CD4-positive, alpha-beta memory T cell (primary cell): ENCODE results near the gene ACVR1. TPM values are rescaled to one million over a fixed set of nuclear protein-coding genes. Genes with fewer than 3 reads are reported as not detected.

ENCODE experiments used
- CTCF ChIA-PET: fragments of 350-600 bp; sonication (Branson Sonifier 250); formaldehyde crosslinking; loops from one replicate; lab custom pipeline; 2021; ENCODE audit warnings: inconsistent platforms; ENCODE audit not compliant: partially characterized antibody; lab: Charles Lee
- POLR2A ChIA-PET: fragments of 350-600 bp; sonication (Branson Sonifier 250); formaldehyde crosslinking; loops from one replicate; lab custom pipeline; 2021; ENCODE audit not compliant: partially characterized antibody; lab: Charles Lee
- DNase-seq, 5 donors: peaks; one replicate each; pipeline versions ENCODE4 v3.0.0 to v3.0.0-alpha.2; 2020 to 2022; ENCODE audit warnings: mixed read lengths in 1 of 5
- H3K27ac ChIP-seq: one replicate; pipeline ENCODE4 v1.7.0; 2013; ENCODE audit warnings: low read depth, low read length
- H3K27me3 ChIP-seq: 2 replicates; pipeline ENCODE4 v1.7.0; 2013; ENCODE audit warnings: mild to moderate bottlenecking, low read length, moderate library complexity; ENCODE audit not compliant: insufficient read depth
- H3K36me3 ChIP-seq: 2 replicates; pipeline ENCODE4 v1.7.0; 2013; ENCODE audit warnings: mild to moderate bottlenecking, low read length, moderate library complexity; ENCODE audit not compliant: insufficient read depth
- H3K4me1 ChIP-seq: 2 replicates; pipeline ENCODE4 v1.7.0; 2013; ENCODE audit warnings: mild to moderate bottlenecking, low read length, moderate library complexity; ENCODE audit not compliant: insufficient read depth
- H3K4me3 ChIP-seq, 2 donors: one replicate each; pipeline ENCODE4 v1.7.0; 2013; ENCODE audit warnings: low read length in 2 of 2, mild to moderate bottlenecking in 1 of 2
- H3K9me3 ChIP-seq, 2 donors: one replicate each; pipeline ENCODE4 v1.7.0; 2013; ENCODE audit warnings: low read length in 2 of 2, control low read depth in 1 of 2; ENCODE audit not compliant: control insufficient read depth in 1 of 2
- H3K27ac Mint-ChIP-seq, 7 donors: one replicate each; pipeline ENCODE4 v1.8.0; 2020 to 2021; ENCODE audit warnings: mixed read lengths in 7 of 7, mild to moderate bottlenecking in 6 of 7, inconsistent platforms in 3 of 7, moderate library complexity in 3 of 7
- H3K27me3 Mint-ChIP-seq, 2 donors: one replicate each; pipeline ENCODE4 v1.8.0; 2020 to 2021; ENCODE audit warnings: mixed read lengths in 2 of 2
- H3K36me3 Mint-ChIP-seq, 2 donors: one replicate each; pipeline ENCODE4 v1.8.0; 2020 to 2021; ENCODE audit warnings: mixed read lengths in 2 of 2, inconsistent platforms in 1 of 2, mild to moderate bottlenecking in 1 of 2
- H3K4me1 Mint-ChIP-seq, 4 donors: one replicate each; pipeline ENCODE4 v1.8.0; 2020 to 2021; ENCODE audit warnings: mixed read lengths in 4 of 4, mild to moderate bottlenecking in 1 of 4
- H3K4me3 Mint-ChIP-seq, 8 donors: one replicate each; pipeline ENCODE4 v1.8.0; 2020 to 2021; ENCODE audit warnings: mixed read lengths in 8 of 8, mild to moderate bottlenecking in 7 of 8, moderate library complexity in 6 of 8, inconsistent platforms in 3 of 8
- H3K9me3 Mint-ChIP-seq, 8 donors: one replicate each; pipeline ENCODE4 v1.8.0; 2020 to 2021; ENCODE audit warnings: mixed read lengths in 8 of 8, mild to moderate bottlenecking in 5 of 8, inconsistent platforms in 3 of 8, moderate library complexity in 1 of 8
- intact Hi-C: fragments of 100-400 bp; cut with micrococcal nuclease; formaldehyde crosslinking; loops from one replicate; pipeline ENCODE4 v1.15.1; 2023
- polyA plus RNA-seq, 2 donors: library from polyadenylated mRNA; unstranded; fragments of 300-500 nt; fragmentation: Illumina TruSeq; gene quantifications; one replicate each; pipeline ENCODE4 v1.2.3, GENCODE V29; 2021
- total RNA-seq, 2 experiments: library from RNA; stranded (reverse); gene quantifications; one replicate each; pipeline ENCODE4 v1.2.3, GENCODE V29; 2021

The ACVR1 gene
- total and polyA plus RNA-seq, 4 experiments from 2014 or later: 16.1 to 31.9 (median 25.1) TPM

- no peak overlapping the region for H3K4me3 ChIP-seq
- no peaks in the 10 kb centered on the region for H3K27me3 ChIP-seq
- no peaks in the 10 kb centered on the region for H3K9me3 ChIP-seq
- intact Hi-C loops: no loop called here
- H3K4me1 ChIP-seq: peaks cover 38% of the 10 kb centered on the region
- no peaks in the 10 kb centered on the region for H3K27me3 Mint-ChIP-seq
- ChIA-PET POLR2A (no interaction called here), CTCF (no interaction called here)
- no peak for DNase-seq
- H3K27ac Mint-ChIP-seq: peak overlapping the region in 6 of 7 donors; percentile 6 to 72 (median 32)
- peaks cover 4 to 11% of the 10 kb centered on the region in 2 donors for H3K36me3 Mint-ChIP-seq
- peaks cover 36 to 71% (median 48%) of the 10 kb centered on the region in 4 donors for H3K4me1 Mint-ChIP-seq
- no peaks in the 10 kb centered on the region for H3K36me3 ChIP-seq
- no peak overlapping the region for H3K27ac ChIP-seq
- peak overlapping the region in 1 of 8 donors; percentile 12 for H3K4me3 Mint-ChIP-seq
- peaks cover 0 to 2% (median 0%) of the 10 kb centered on the region in 8 donors for H3K9me3 Mint-ChIP-seq
Observed at GRCh38 chr2:157785866-157786662, 90.1 kb downstream of the ACVR1 start.

GRCh38 chr2:157785200-157785599, 90.9 kb downstream of the ACVR1 start:
- no peaks in the 10 kb centered on the region for H3K27me3 ChIP-seq
- H3K4me3 ChIP-seq: no peak overlapping the region
- H3K9me3 Mint-ChIP-seq: peaks cover 0 to 2% (median 0%) of the 10 kb centered on the region in 8 donors
- H3K9me3 ChIP-seq: no peaks in the 10 kb centered on the region
- intact Hi-C loops: no loop called here
- CTCF ChIA-PET: interaction anchor here (0.9 to 1.0 kb wide), 2 partner anchors 187 to 454 kb away, joined by 3 read pairs; no protein-coding TSS in a partner anchor
- no peak for DNase-seq
- H3K4me1 ChIP-seq: peaks cover 31% of the 10 kb centered on the region
- H3K4me3 Mint-ChIP-seq: no peak overlapping the region
- peak overlapping the region in 2 of 7 donors; percentile 17 to 71 for H3K27ac Mint-ChIP-seq
- POLR2A ChIA-PET: no interaction called here
- H3K36me3 Mint-ChIP-seq: peaks cover 12 to 16% of the 10 kb centered on the region in 2 donors
- H3K27ac ChIP-seq: no peak overlapping the region
- no peaks in the 10 kb centered on the region for H3K27me3 Mint-ChIP-seq
- H3K4me1 Mint-ChIP-seq: peaks cover 36 to 71% (median 48%) of the 10 kb centered on the region in 4 donors
- no peaks in the 10 kb centered on the region for H3K36me3 ChIP-seq

GRCh38 chr2:157784823-157785175, 91.3 kb downstream of the ACVR1 start:
- Histone ChIP-seq H3K9me3 (no peaks in the 10 kb centered on the region), H3K27me3 (no peaks in the 10 kb centered on the region), H3K4me3 (no peak overlapping the region), H3K36me3 (peaks cover 3% of the 10 kb centered on the region), H3K4me1 (peaks cover 28% of the 10 kb centered on the region), H3K27ac (no peak overlapping the region)
- ChIA-PET CTCF (interaction anchor here (0.9 to 1.0 kb wide), 2 partner anchors 187 to 453 kb away, joined by 3 read pairs; no protein-coding TSS in a partner anchor), POLR2A (no interaction called here)
- DNase-seq: no peak
- Mint-ChIP-seq H3K27me3 (no peaks in the 10 kb centered on the region), H3K9me3 (peaks cover 0 to 2% (median 0%) of the 10 kb centered on the region in 8 donors), H3K4me1 (peaks cover 33 to 67% (median 44%) of the 10 kb centered on the region in 4 donors), H3K27ac (peak overlapping the region in 3 of 7 donors; percentile 23 to 71 (median 63)), H3K4me3 (peak overlapping the region in 3 of 8 donors; percentile 25 to 43 (median 26)), H3K36me3 (peaks cover 15 to 20% of the 10 kb centered on the region in 2 donors)
- intact Hi-C loops: loop anchor here (5.0 kb wide), 1 partner anchor 93 kb away; the partner anchor contains the start of gene ACVR1

- Histone ChIP-seq H3K27me3 (no peaks in the 10 kb centered on the region), H3K4me3 (no peak overlapping the region), H3K36me3 (peaks cover 6% of the 10 kb centered on the region), H3K27ac (no peak overlapping the region), H3K4me1 (peaks cover 25% of the 10 kb centered on the region), H3K9me3 (no peaks in the 10 kb centered on the region)
- H3K27ac Mint-ChIP-seq: peak overlapping the region; percentile 37 to 87 (median 71)
- no peaks in the 10 kb centered on the region for H3K27me3 Mint-ChIP-seq
- POLR2A ChIA-PET: no interaction called here
- peaks cover 19 to 25% of the 10 kb centered on the region in 2 donors for H3K36me3 Mint-ChIP-seq
- CTCF ChIA-PET: interaction anchor here (0.9 to 1.0 kb wide), 2 partner anchors 186 to 453 kb away, joined by 3 read pairs; no protein-coding TSS in a partner anchor
- peaks cover 32 to 62% (median 40%) of the 10 kb centered on the region in 4 donors for H3K4me1 Mint-ChIP-seq
- peak overlapping the region in 6 of 8 donors; percentile 23 to 43 (median 26) for H3K4me3 Mint-ChIP-seq
- intact Hi-C loops: loop anchor here (5.0 kb wide), 1 partner anchor 93 kb away; the partner anchor contains the start of gene ACVR1
- peaks cover 0 to 2% (median 0%) of the 10 kb centered on the region in 8 donors for H3K9me3 Mint-ChIP-seq
- DNase-seq: peak in 3 of 5 donors; percentile 8 to 15 (median 10)
Observed at GRCh38 chr2:157784169-157784822, 91.8 kb downstream of the ACVR1 start.

- H3K36me3 Mint-ChIP-seq: peaks cover 25 to 31% of the 10 kb centered on the region in 2 donors
- no peak overlapping the region for H3K27ac ChIP-seq
- peaks cover 22% of the 10 kb centered on the region for H3K4me1 ChIP-seq
- no peaks in the 10 kb centered on the region for H3K27me3 ChIP-seq
- H3K27ac Mint-ChIP-seq: no peak overlapping the region
- ChIA-PET CTCF (interaction anchor here (1.0 kb wide), 1 partner anchor 971 kb away, joined by 3 read pairs; no protein-coding TSS in a partner anchor), POLR2A (no interaction called here)
- no peak overlapping the region for H3K4me3 Mint-ChIP-seq
- DNase-seq: no peak
- no peaks in the 10 kb centered on the region for H3K27me3 Mint-ChIP-seq
- H3K9me3 Mint-ChIP-seq: peaks cover 0 to 2% (median 0%) of the 10 kb centered on the region in 8 donors
- peaks cover 12% of the 10 kb centered on the region for H3K36me3 ChIP-seq
- H3K9me3 ChIP-seq: no peaks in the 10 kb centered on the region
- H3K4me1 Mint-ChIP-seq: peaks cover 34 to 57% (median 37%) of the 10 kb centered on the region in 4 donors
- H3K4me3 ChIP-seq: no peak overlapping the region
- intact Hi-C loops: loop anchor here (5.0 kb wide), 1 partner anchor 94 kb away; the partner anchor contains the start of gene ACVR1
Observed at GRCh38 chr2:157783245-157783644, 92.9 kb downstream of the ACVR1 start.

- Mint-ChIP-seq H3K27ac (peak overlapping the region in 4 of 7 donors; percentile 5 to 59 (median 46)), H3K4me3 (no peak overlapping the region), H3K9me3 (peaks cover 0 to 2% (median 0%) of the 10 kb centered on the region in 8 donors), H3K36me3 (peaks cover 29 to 34% of the 10 kb centered on the region in 2 donors), H3K27me3 (no peaks in the 10 kb centered on the region), H3K4me1 (peaks cover 30 to 51% (median 35%) of the 10 kb centered on the region in 4 donors)
- Histone ChIP-seq H3K4me3 (no peak overlapping the region), H3K36me3 (peaks cover 19% of the 10 kb centered on the region), H3K9me3 (no peaks in the 10 kb centered on the region), H3K27me3 (no peaks in the 10 kb centered on the region), H3K4me1 (peaks cover 22% of the 10 kb centered on the region), H3K27ac (no peak overlapping the region)
- CTCF ChIA-PET: interaction anchor here (1.0 to 4.2 kb wide), 3 partner anchors 9 to 972 kb away, joined by 3 to 23 read pairs (median 3); no protein-coding TSS in a partner anchor
- POLR2A ChIA-PET: interaction anchor here (1.0 kb wide), 1 partner anchor 117 kb away, joined by 3 read pairs; no protein-coding TSS in a partner anchor
- DNase-seq: no peak
- intact Hi-C loops: loop anchor here (5.0 kb wide), 1 partner anchor 95 kb away; the partner anchor contains the start of gene ACVR1
Observed at GRCh38 chr2:157782057-157782845, 93.9 kb downstream of the ACVR1 start.
